HepG2 (cell line): ENCODE measurements around the gene DOCK4. TPM values are rescaled to one million over a fixed set of nuclear protein-coding genes. Genes with fewer than 3 reads are reported as not detected.

Experiments
- ATAC-seq: fragments of 200-7000 bp; cut with Tn5 transposase; 3 replicates; pipeline ENCODE4 v1.9.1; 2020; ENCODE audit warnings: mild to moderate bottlenecking, moderate library complexity
- BruUV-seq: library from RNA; stranded (reverse); fragments of 400-500 nt; replicated peaks from 2 replicates; lab custom pipeline; 2021; lab: Mats Ljungman, UMichigan
- CTCF ChIA-PET: fragments of 300-600 bp; formaldehyde crosslinking; extraction: SDS; loops from one replicate; lab custom pipeline; 2021; ENCODE audit warnings: low total read pairs, inconsistent platforms, low intra/inter-chr PET ratio; lab: Yijun Ruan, JAX
- POLR2A ChIA-PET: fragments of 350-600 bp; sonication (Branson Sonifier 250); formaldehyde crosslinking; loops from one replicate; lab custom pipeline; 2020; ENCODE audit warnings: antibody characterized with exemption, inconsistent platforms; lab: Yijun Ruan, JAX
- DNase-seq: peaks from one replicate; pipeline ENCODE4 v3.0.0-alpha.2; 2015; ENCODE audit warnings: low spot score
- FAIRE-seq: peaks from 3 replicates; lab custom pipeline; 2011; peaks lifted over from hg19 to GRCh38; lab: Jason Lieb, UNC
- H2AFZ ChIP-seq: one replicate; pipeline ENCODE4 v1.6.1; 2011; ENCODE audit warnings: low read length, inconsistent platforms
- H3K27ac ChIP-seq: fragments of 300-600 bp; 3 replicates; pipeline ENCODE4 v1.8.0; 2011; ENCODE audit warnings: mixed run types, mild to moderate bottlenecking, mixed read lengths, low read length, inconsistent platforms; ENCODE audit not compliant: insufficient read depth; ENCODE audit errors: extremely low read length
- H3K27me3 ChIP-seq, 2 experiments: fragments of 200-600 bp in 1 of 2; 2 replicates in 1 of 2; 3 replicates in 1 of 2; pipeline versions ENCODE4 v1.6.0 to v1.8.0; 2011; ENCODE audit warnings: low read length in 2 of 2, mild to moderate bottlenecking in 2 of 2, moderate library complexity in 2 of 2, inconsistent platforms in 1 of 2; ENCODE audit not compliant: insufficient read depth in 2 of 2, control insufficient read depth in 1 of 2
- H3K36me3 ChIP-seq, 2 experiments: fragments of 200-600 bp in 1 of 2; replicated peaks in 1 of 2; 2 replicates in 1 of 2; 3 replicates in 1 of 2; pipeline versions ENCODE4 v1.5.1 to v1.8.0; 2011; ENCODE audit warnings: low read length in 2 of 2, inconsistent platforms in 1 of 2; ENCODE audit not compliant: insufficient read depth in 2 of 2, control insufficient read depth in 1 of 2
- H3K4me1 ChIP-seq: 2 replicates; pipeline ENCODE4 v1.5.1; 2012; ENCODE audit warnings: low read length, inconsistent platforms; ENCODE audit not compliant: insufficient read depth
- H3K4me2 ChIP-seq: 2 replicates; pipeline ENCODE4 v1.6.0; 2011; ENCODE audit warnings: low read depth, low read length, inconsistent platforms
- H3K4me3 ChIP-seq, 3 experiments: fragments of 200-600 bp in 1 of 3; sonication (generic), shearing (Covaris generic) in 1 of 3; replicated peaks in 1 of 3; 2 replicates each; pipeline ENCODE4 v1.5.1; 2011 to 2016; ENCODE audit warnings: low read length in 3 of 3, inconsistent platforms in 2 of 3, low read depth in 2 of 3, mild to moderate bottlenecking in 2 of 3, control low read depth in 1 of 3, mixed read lengths in 1 of 3; ENCODE audit not compliant: insufficient read depth in 1 of 3
- H3K79me2 ChIP-seq: one replicate; pipeline ENCODE4 v1.6.1; 2011; ENCODE audit warnings: low read length, inconsistent platforms; ENCODE audit not compliant: insufficient read depth
- H3K9ac ChIP-seq: 2 replicates; pipeline ENCODE4 v1.6.0; 2011; ENCODE audit warnings: mild to moderate bottlenecking, low read depth, low read length, inconsistent platforms; ENCODE audit not compliant: insufficient read depth
- H3K9me3 ChIP-seq: 2 replicates; pipeline ENCODE4 v1.5.1; 2012; ENCODE audit warnings: mild to moderate bottlenecking, low read length
- H4K20me1 ChIP-seq: 2 replicates; pipeline ENCODE4 v1.6.0; 2011; ENCODE audit warnings: inconsistent platforms, mild to moderate bottlenecking, low read length, moderate library complexity; ENCODE audit not compliant: insufficient read depth
- BHLHE40 ChIP-seq: IDR thresholded peaks from 2 replicates; pipeline ENCODE4 v1.6.1; 2011; ENCODE audit warnings: low read length, improper control_type of control experiment
- CEBPG ChIP-seq: IDR thresholded peaks from 2 replicates; pipeline ENCODE4 v1.6.1; 2016
- CHD4 ChIP-seq: fragments of 200-600 bp; sonication (generic); IDR thresholded peaks from 2 replicates; pipeline ENCODE4 v1.7.0; 2017; ENCODE audit warnings: mild to moderate bottlenecking, low read length, borderline replicate concordance
- GATAD1 ChIP-seq: IDR thresholded peaks from 2 replicates; pipeline ENCODE4 v1.6.1; 2016; ENCODE audit warnings: missing genetic modification reagents, missing compliant biosample characterization
- SYNCRIP ChIP-seq: fragments of 200-400 bp; formaldehyde crosslinking; IDR thresholded peaks from 2 replicates; pipeline ENCODE4 v1.6.1; 2018; ENCODE audit warnings: mild to moderate bottlenecking, low read depth, low read length; ENCODE audit not compliant: insufficient read depth
- TAF1 ChIP-seq: sonication (generic); formaldehyde crosslinking; IDR thresholded peaks from 2 replicates; pipeline ENCODE4 v1.4.0; 2020; ENCODE audit warnings: missing genetic modification reagents
- ZNF710 ChIP-seq: sonication (generic); formaldehyde crosslinking; IDR thresholded peaks from 2 replicates; pipeline ENCODE4 v1.5.0; 2020; ENCODE audit warnings: mild to moderate bottlenecking, missing genetic modification reagents, borderline replicate concordance
- ZNF720 ChIP-seq: sonication (generic); formaldehyde crosslinking; IDR thresholded peaks from 2 replicates; pipeline ENCODE4 v1.4.0; 2020; ENCODE audit warnings: missing genetic modification reagents
- ZSCAN12 ChIP-seq: sonication (generic); formaldehyde crosslinking; IDR thresholded peaks from 2 replicates; pipeline ENCODE4 v1.9.0; 2021; ENCODE audit warnings: mild to moderate bottlenecking, missing genetic modification reagents
- WGBS: methylation state at CpG from one replicate; pipeline ENCODE4 v1.1.6; 2017; ENCODE audit warnings: low lambda C conversion rate; 5-methylcytosine and 5-hydroxymethylcytosine counted together
- in situ Hi-C: cut with HindIII; loops from 2 replicates; pipeline ENCODE4 v1.10.0; 2017; ENCODE audit warnings: low pct_unique_long_range_greater_than_20kb; ENCODE audit not compliant: extremely low pct_ligation_motif_present
- intact Hi-C: fragments of 100-400 bp; cut with micrococcal nuclease; formaldehyde crosslinking; loops from one replicate; pipeline ENCODE4 v1.10.0; 2022; ENCODE audit not compliant: unreplicated experiment
- polyA plus RNA-seq, 8 experiments: library from polyadenylated mRNA; depleted of rRNA in 3 of 8; stranded (reverse) in 7 of 8; unstranded in 1 of 8; fragments of >200 nt; fragmentation: Illumina TruSeq in 4 of 8; extraction: Trizol in 4 of 8; gene quantifications; 2 replicates each; pipeline versions ENCODE4 v1.2.1 to v1.2.3, GENCODE V29; 2011 to 2016; ENCODE audit warnings: low read depth in 4 of 8, missing spikeins in 1 of 8, mixed read lengths in 1 of 8; ENCODE audit not compliant: insufficient read depth in 1 of 8
- total RNA-seq, 5 experiments: library from RNA; depleted of rRNA; stranded (reverse); fragments of >200 nt; fragmentation: Illumina TruSeq; extraction: Trizol; gene quantifications; 2 replicates each; pipeline ENCODE4 v1.2.3, GENCODE V29; 2016; ENCODE audit warnings: low read depth in 1 of 5

DOCK4 gene
- total and polyA plus RNA-seq, 2 of the 13 experiments (the other 11 are each of a cell fraction or from before 2014, with no cell fraction given) = 13.5 to 17.4 TPM

- TF ChIP-seq GATAD1 (no peak), CHD4 (no peak)
Measured at GRCh38 chr7:112086496-112087254, 119.5 kb downstream of the DOCK4 start (continued).

GRCh38 chr7:112084520-112084971 lies 121.7 kb downstream of the DOCK4 start:
- in situ Hi-C loops (no loop called here), intact Hi-C loops (loop anchor here (10.0 kb wide), 1 partner anchor 320 kb away; no protein-coding TSS in a partner anchor)
- FAIRE-seq (no peak), ATAC-seq (no peak), DNase-seq (no peak)
- no peak overlapping the region for H3K4me3 ChIP-seq
- H3K27me3 ChIP-seq = no peaks in the 10 kb centered on the region
- no peak overlapping the region for H2AFZ ChIP-seq
- H3K9me3 ChIP-seq = no peaks in the 10 kb centered on the region
- H3K79me2 ChIP-seq = peaks cover 19% of the 10 kb centered on the region
- CTCF ChIA-PET = no interaction called here
- no peak overlapping the region for H3K4me2 ChIP-seq
- H3K9ac ChIP-seq = no peak overlapping the region
- H3K4me1 ChIP-seq = peaks cover 66% of the 10 kb centered on the region
- 0 out of 2 replicates have a peak, but pooled peaks cover 3% of the 10 kb centered on the region for H4K20me1 ChIP-seq
- WGBS = 92% methylated on average over 3 of the region's 3 CpGs
- TF ChIP-seq BHLHE40 (no peak), TAF1 (CRISPR knock-in tag) (no peak), ZSCAN12 (CRISPR knock-in tag) (no peak), CEBPG (CRISPR knock-in tag) (no peak), SYNCRIP (no peak), ZNF720 (no peak), ZNF710 (CRISPR knock-in tag) (no peak)
- TF ChIP-seq, all 625 proteins: peak for 0
- H3K36me3 ChIP-seq = no peaks in the 10 kb centered on the region
- no peak overlapping the region for H3K27ac ChIP-seq
- BruUV-seq = no TSS peak
- POLR2A ChIA-PET = no interaction called here
